IPS-NIHi7 (cell line): ENCODE measurements around the gene YIPF4.
"Not testable (repeated sequence)": the region's sequence is repeated elsewhere in the genome, so short reads cannot be mapped to it uniquely, and the experiment has no call there.

Source experiments
- DNase-seq: peaks from one replicate; pipeline ENCODE4 v3.0.0; 2012; ENCODE audit warnings: mixed read lengths; ENCODE audit errors: extremely low spot score

The YIPF4 gene

GRCh38 chr2:32289165-32289999 lies 11.7 kb downstream of the YIPF4 start:
- no peak for DNase-seq

GRCh38 chr2:32290000-32290339 lies 12.3 kb downstream of the YIPF4 start:
- no peak for DNase-seq

DNA sequence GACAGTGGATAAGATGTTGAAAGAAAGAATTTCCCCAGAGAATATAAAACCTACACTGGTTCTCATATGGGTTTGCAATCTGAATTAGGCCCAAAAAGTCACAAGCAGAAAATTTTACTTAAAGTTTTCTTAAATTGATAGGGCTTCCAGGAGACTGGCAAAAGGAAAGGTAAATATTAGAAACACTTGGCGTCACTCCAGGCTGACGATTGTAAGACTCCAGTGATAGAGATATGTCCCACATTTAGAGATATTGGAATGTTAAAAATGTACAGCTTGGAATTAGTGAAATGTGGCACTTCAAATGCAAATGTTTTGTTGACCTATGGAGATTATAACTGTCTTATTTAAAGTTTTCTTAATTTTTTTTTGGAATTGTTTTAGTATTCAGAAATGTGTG lies 14.0 kb downstream of the YIPF4 start:
- no peak for DNase-seq

GRCh38 chr2:32293493-32293892 lies 15.8 kb downstream of the YIPF4 start:
- DNase-seq: not testable (repeated sequence)

DNA sequence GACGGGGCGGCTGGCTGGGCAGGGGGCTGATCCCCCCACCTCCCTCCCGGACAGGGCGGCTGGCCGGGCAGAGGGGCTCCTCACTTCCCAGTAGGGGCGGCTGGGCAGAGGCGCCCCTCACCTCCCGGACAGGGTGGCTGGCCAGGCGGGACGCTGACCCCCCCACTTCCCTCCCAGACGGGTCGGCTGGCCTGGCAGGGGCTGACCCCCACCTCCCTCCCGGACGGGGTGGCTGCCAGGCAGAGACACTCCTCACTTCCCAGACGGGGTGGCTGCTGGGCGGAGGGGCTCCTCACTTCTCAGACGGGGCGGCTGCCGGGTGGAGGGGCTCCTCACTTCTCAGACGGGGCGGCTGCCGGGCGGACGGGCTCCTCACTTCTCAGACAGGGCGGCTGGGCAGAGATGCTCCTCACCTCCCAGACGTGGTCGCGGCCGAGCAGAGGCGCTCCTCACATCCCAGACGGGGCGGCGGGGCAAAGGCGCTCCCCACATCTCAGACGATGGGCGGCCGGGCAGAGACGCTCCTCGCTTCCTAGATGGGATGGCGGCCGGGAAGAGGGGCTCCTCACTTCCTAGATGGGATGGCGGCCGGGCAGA lies 16.4 kb downstream of the YIPF4 start:
- not testable (repeated sequence) for DNase-seq

- no peak for DNase-seq
These were observed 32.9 kb downstream of the YIPF4 start for GRCh38 chr2:32310577-32310976.

- DNase-seq: no peak
These were observed 37.2 kb downstream of the YIPF4 start for GRCh38 chr2:32314886-32315285.

GRCh38 chr2:32328679-32329078 lies 51.0 kb downstream of the YIPF4 start:
- DNase-seq: not testable (repeated sequence)

- not testable (repeated sequence) for DNase-seq
These were observed 51.7 kb downstream of the YIPF4 start for GRCh38 chr2:32329180-32329980.

- DNase-seq: no peak
These were observed 52.4 kb downstream of the YIPF4 start for GRCh38 chr2:32330136-32330535.

GRCh38 chr2:32342801-32343200 lies 65.1 kb downstream of the YIPF4 start:
- DNase-seq: no peak

GRCh38 chr2:32350797-32351196 lies 73.1 kb downstream of the YIPF4 start:
- DNase-seq: not testable (repeated sequence)

DNA sequence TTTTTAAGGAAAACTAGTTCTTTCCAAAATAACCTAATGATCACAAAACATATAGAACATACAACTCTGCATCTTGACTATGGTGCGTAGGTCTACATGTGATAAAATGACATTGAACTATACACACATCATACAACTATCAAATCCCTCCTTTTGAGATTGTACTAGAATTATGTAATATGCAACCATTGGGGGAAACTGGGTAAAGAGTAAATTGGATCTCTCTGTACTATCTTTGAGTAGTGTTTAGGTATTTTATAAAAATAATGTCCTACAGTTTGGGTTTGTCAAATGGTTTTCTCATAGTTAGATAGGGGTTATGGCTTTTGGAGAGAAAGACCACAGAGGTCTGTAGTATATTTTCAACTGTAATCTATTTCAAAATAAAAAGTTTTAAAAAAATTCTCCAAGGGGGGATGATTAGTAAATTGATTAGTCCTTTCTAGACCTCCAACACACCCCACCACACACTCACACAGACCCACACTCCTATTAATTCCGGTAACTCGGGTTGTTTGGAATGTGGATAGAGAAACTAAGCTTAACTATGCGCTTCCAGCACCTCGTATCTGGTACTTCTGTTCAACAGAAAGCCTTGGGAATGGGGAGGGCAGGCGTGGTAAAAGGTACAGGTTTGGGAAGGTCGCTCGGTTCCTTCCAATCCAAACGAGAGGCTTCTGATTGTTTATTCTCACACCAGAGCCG lies 78.4 kb downstream of the YIPF4 start:
- DNase-seq: no peak

GRCh38 chr2:32356681-32357317 lies 79.1 kb downstream of the YIPF4 start, which contains the start of gene BIRC6:
Gene BIRC6 (plus strand): TSS chr2:32357023. CDS start chr2:32357162, 139 bp downstream.
- peak; percentile 97 for DNase-seq

GRCh38 chr2:32357318-32358110 lies 79.8 kb downstream of the YIPF4 start:
- DNase-seq: peak; percentile 53

DNA sequence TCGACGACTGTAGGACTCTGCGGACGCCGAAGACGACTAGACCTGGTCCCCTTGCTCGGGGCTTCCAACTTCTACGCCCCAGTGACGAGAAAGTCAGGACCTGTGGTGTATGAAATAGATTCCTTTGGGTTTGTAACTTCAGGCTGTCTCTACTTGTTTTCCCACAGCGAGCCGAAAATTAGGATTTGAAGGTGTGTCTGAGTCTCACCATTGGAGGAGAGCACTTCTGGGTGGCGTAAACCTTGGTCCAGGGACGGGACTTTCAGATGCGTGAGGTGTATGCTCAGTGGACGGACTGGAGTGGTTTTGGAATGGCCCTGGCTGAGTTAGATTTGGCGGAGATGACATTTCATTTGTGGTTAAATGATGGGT lies 80.4 kb downstream of the YIPF4 start:
- DNase-seq: no peak

- DNase-seq: no peak
These were observed 82.7 kb downstream of the YIPF4 start for GRCh38 chr2:32360416-32360815.

- DNase-seq: not testable (repeated sequence)
These were observed 85.3 kb downstream of the YIPF4 start for GRCh38 chr2:32362997-32363396.

GRCh38 chr2:32363597-32363996 lies 85.9 kb downstream of the YIPF4 start:
- no peak for DNase-seq

DNA sequence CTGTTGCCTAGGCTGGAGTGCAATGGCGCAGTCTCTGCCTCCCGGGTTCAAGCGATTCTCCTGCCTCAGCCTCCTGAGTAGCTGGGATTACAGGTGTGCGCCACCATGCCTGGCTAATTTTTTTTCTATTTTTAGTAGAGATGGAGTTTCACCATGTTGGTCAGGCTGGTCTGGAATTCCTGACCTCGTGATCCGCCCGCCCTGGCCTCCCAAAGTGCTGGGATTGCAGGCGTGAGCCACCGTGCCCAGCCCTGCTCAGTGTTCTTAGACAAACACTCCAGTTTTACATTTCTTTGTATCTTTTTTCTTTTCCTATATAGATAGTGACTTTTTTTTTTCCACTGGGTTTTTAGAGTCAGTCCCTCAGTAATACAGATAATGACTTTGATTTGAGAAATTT lies 86.6 kb downstream of the YIPF4 start:
- not testable (repeated sequence) for DNase-seq

DNA sequence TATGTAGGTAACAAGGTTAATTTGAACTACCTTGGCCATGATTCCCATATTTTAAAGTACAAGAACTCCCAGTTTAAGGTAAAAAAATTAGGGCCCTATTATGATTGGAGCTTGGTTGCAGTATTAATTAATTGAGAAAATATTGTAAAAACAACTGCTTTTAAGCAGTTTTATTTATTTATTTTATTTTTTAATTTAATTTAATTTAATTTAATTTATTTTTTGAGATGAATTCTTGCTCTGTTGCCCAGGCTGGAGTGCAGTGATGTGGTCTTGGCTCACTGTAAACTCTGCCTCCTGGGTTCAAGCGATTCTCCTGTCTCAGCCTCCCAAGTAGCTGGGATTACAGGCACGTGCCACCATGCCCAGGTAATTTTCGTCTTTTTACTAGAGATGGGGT lies 88.0 kb downstream of the YIPF4 start:
- DNase-seq: not testable (repeated sequence)
